HepG2 (cell line): ENCODE data around the gene KIF22. TPM values are rescaled to one million over a fixed set of nuclear protein-coding genes. Genes with fewer than 3 reads are reported as not detected.

Experiments
- ATAC-seq: fragments of 200-7000 bp; cut with Tn5 transposase; 3 replicates; pipeline ENCODE4 v1.9.1; 2020; ENCODE audit warnings: mild to moderate bottlenecking, moderate library complexity
- BruUV-seq: library from RNA; stranded (reverse); fragments of 400-500 nt; replicated peaks from 2 replicates; lab custom pipeline; 2021; lab: Mats Ljungman, UMichigan
- CTCF ChIA-PET: fragments of 300-600 bp; formaldehyde crosslinking; extraction: SDS; loops from one replicate; lab custom pipeline; 2021; ENCODE audit warnings: low total read pairs, inconsistent platforms, low intra/inter-chr PET ratio; lab: Yijun Ruan, JAX
- POLR2A ChIA-PET: fragments of 350-600 bp; sonication (Branson Sonifier 250); formaldehyde crosslinking; loops from one replicate; lab custom pipeline; 2020; ENCODE audit warnings: antibody characterized with exemption, inconsistent platforms; lab: Yijun Ruan, JAX
- DNase-seq: peaks from one replicate; pipeline ENCODE4 v3.0.0-alpha.2; 2015; ENCODE audit warnings: low spot score
- FAIRE-seq: peaks from 3 replicates; lab custom pipeline; 2011; peaks lifted over from hg19 to GRCh38; lab: Jason Lieb, UNC
- H2AFZ ChIP-seq: one replicate; pipeline ENCODE4 v1.6.1; 2011; ENCODE audit warnings: low read length, inconsistent platforms
- H3K27ac ChIP-seq: fragments of 300-600 bp; 3 replicates; pipeline ENCODE4 v1.8.0; 2011; ENCODE audit warnings: mixed run types, mild to moderate bottlenecking, mixed read lengths, low read length, inconsistent platforms; ENCODE audit not compliant: insufficient read depth; ENCODE audit errors: extremely low read length
- H3K27me3 ChIP-seq, 2 experiments: fragments of 200-600 bp in 1 of 2; 2 replicates in 1 of 2; 3 replicates in 1 of 2; pipeline versions ENCODE4 v1.6.0 to v1.8.0; 2011; ENCODE audit warnings: low read length in 2 of 2, mild to moderate bottlenecking in 2 of 2, moderate library complexity in 2 of 2, inconsistent platforms in 1 of 2; ENCODE audit not compliant: insufficient read depth in 2 of 2, control insufficient read depth in 1 of 2
- H3K36me3 ChIP-seq, 2 experiments: fragments of 200-600 bp in 1 of 2; replicated peaks in 1 of 2; 2 replicates in 1 of 2; 3 replicates in 1 of 2; pipeline versions ENCODE4 v1.5.1 to v1.8.0; 2011; ENCODE audit warnings: low read length in 2 of 2, inconsistent platforms in 1 of 2; ENCODE audit not compliant: insufficient read depth in 2 of 2, control insufficient read depth in 1 of 2
- H3K4me1 ChIP-seq: 2 replicates; pipeline ENCODE4 v1.5.1; 2012; ENCODE audit warnings: low read length, inconsistent platforms; ENCODE audit not compliant: insufficient read depth
- H3K4me2 ChIP-seq: 2 replicates; pipeline ENCODE4 v1.6.0; 2011; ENCODE audit warnings: low read depth, low read length, inconsistent platforms
- H3K4me3 ChIP-seq, 3 experiments: fragments of 200-600 bp in 1 of 3; sonication (generic), shearing (Covaris generic) in 1 of 3; replicated peaks in 1 of 3; 2 replicates each; pipeline ENCODE4 v1.5.1; 2011 to 2016; ENCODE audit warnings: low read length in 3 of 3, inconsistent platforms in 2 of 3, low read depth in 2 of 3, mild to moderate bottlenecking in 2 of 3, control low read depth in 1 of 3, mixed read lengths in 1 of 3; ENCODE audit not compliant: insufficient read depth in 1 of 3
- H3K79me2 ChIP-seq: one replicate; pipeline ENCODE4 v1.6.1; 2011; ENCODE audit warnings: low read length, inconsistent platforms; ENCODE audit not compliant: insufficient read depth
- H3K9ac ChIP-seq: 2 replicates; pipeline ENCODE4 v1.6.0; 2011; ENCODE audit warnings: mild to moderate bottlenecking, low read depth, low read length, inconsistent platforms; ENCODE audit not compliant: insufficient read depth
- H3K9me3 ChIP-seq: 2 replicates; pipeline ENCODE4 v1.5.1; 2012; ENCODE audit warnings: mild to moderate bottlenecking, low read length
- H4K20me1 ChIP-seq: 2 replicates; pipeline ENCODE4 v1.6.0; 2011; ENCODE audit warnings: inconsistent platforms, mild to moderate bottlenecking, low read length, moderate library complexity; ENCODE audit not compliant: insufficient read depth
- KDM6A ChIP-seq: IDR thresholded peaks from 2 replicates; pipeline ENCODE4 v1.6.1; 2016; ENCODE audit warnings: low read depth
- MAZ ChIP-seq, 2 experiments: sonication (generic) in 1 of 2; formaldehyde crosslinking in 1 of 2; IDR thresholded peaks; 2 replicates each; pipeline versions ENCODE4 v1.5.0 to v1.6.1; 2012 to 2020; ENCODE audit warnings: low read depth in 2 of 2, mild to moderate bottlenecking in 2 of 2, borderline replicate concordance in 1 of 2, improper control_type of control experiment in 1 of 2, low read length in 1 of 2, missing genetic modification reagents in 1 of 2, moderate library complexity in 1 of 2
- MXI1 ChIP-seq: IDR thresholded peaks from 3 replicates; pipeline ENCODE4 v1.6.1; 2012; ENCODE audit warnings: low read depth, low read length, inconsistent platforms, borderline replicate concordance
- ZNF850 ChIP-seq: sonication (generic); formaldehyde crosslinking; conservative IDR thresholded peaks from 2 replicates; pipeline ENCODE4 v1.9.0; 2021; ENCODE audit warnings: mild to moderate bottlenecking, missing genetic modification reagents
- WGBS: methylation state at CpG from one replicate; pipeline ENCODE4 v1.1.6; 2017; ENCODE audit warnings: low lambda C conversion rate; 5-methylcytosine and 5-hydroxymethylcytosine counted together
- in situ Hi-C: cut with HindIII; loops from 2 replicates; pipeline ENCODE4 v1.10.0; 2017; ENCODE audit warnings: low pct_unique_long_range_greater_than_20kb; ENCODE audit not compliant: extremely low pct_ligation_motif_present
- intact Hi-C: fragments of 100-400 bp; cut with micrococcal nuclease; formaldehyde crosslinking; loops from one replicate; pipeline ENCODE4 v1.10.0; 2022; ENCODE audit not compliant: unreplicated experiment
- polyA plus RNA-seq, 8 experiments: library from polyadenylated mRNA; depleted of rRNA in 3 of 8; stranded (reverse) in 7 of 8; unstranded in 1 of 8; fragments of >200 nt; fragmentation: Illumina TruSeq in 4 of 8; extraction: Trizol in 4 of 8; gene quantifications; 2 replicates each; pipeline versions ENCODE4 v1.2.1 to v1.2.3, GENCODE V29; 2011 to 2016; ENCODE audit warnings: low read depth in 4 of 8, missing spikeins in 1 of 8, mixed read lengths in 1 of 8; ENCODE audit not compliant: insufficient read depth in 1 of 8
- total RNA-seq, 5 experiments: library from RNA; depleted of rRNA; stranded (reverse); fragments of >200 nt; fragmentation: Illumina TruSeq; extraction: Trizol; gene quantifications; 2 replicates each; pipeline ENCODE4 v1.2.3, GENCODE V29; 2016; ENCODE audit warnings: low read depth in 1 of 5

KIF22 gene
- total and polyA plus RNA-seq, 2 of the 13 experiments (the other 11 are each of a cell fraction or from before 2014, with no cell fraction given) = 95.8 to 118 TPM

GRCh38 chr16:29806099-29806579 lies 15.6 kb downstream of the KIF22 start, which contains the start of gene MAZ:
Gene MAZ (plus strand): TSS chr16:29806529. CDS start chr16:29806702, 173 bp downstream.
- ATAC-seq (peak; percentile 2; the same call in 2 of the 3 replicates), DNase-seq (no peak), FAIRE-seq (no peak)
- H3K4me1 ChIP-seq = peaks cover 55% of the 10 kb centered on the region
- peaks cover 23% of the 10 kb centered on the region; the same call in 1 of the 2 replicates for H4K20me1 ChIP-seq
- WGBS = 3% methylated on average over 17 of the region's 67 CpGs
- H3K9ac ChIP-seq = peak within 1 kb of the TSS; percentile 88
- H3K79me2 ChIP-seq = peaks cover 22% of the 10 kb centered on the region
- BruUV-seq = no TSS peak
- intact Hi-C loops = no loop called here
- in situ Hi-C loops = loop anchor here (25.0 kb wide), 1 partner anchor 856 kb away; the partner anchor contains the start of genes FBRS and PRR14
- no peaks in the 10 kb centered on the region for H3K9me3 ChIP-seq
- H3K4me2 ChIP-seq = peak within 1 kb of the TSS; percentile 95
- H2AFZ ChIP-seq = no peak within 1 kb of the TSS
- no peaks in the 10 kb centered on the region for H3K27me3 ChIP-seq
- ChIA-PET CTCF (no interaction called here), POLR2A (interaction anchor here (0.6 to 3.7 kb wide), 13 partner anchors 11 to 260 kb away, joined by 3 to 80 read pairs (median 4); partner anchors contain the start of genes ALDOA, ASPHD1, KIF22 and PAGR1)
- H3K4me3 ChIP-seq = peak within 1 kb of the TSS; percentile 77 to 85 (median 77)
- peaks cover 13 to 53% of the 10 kb centered on the region in 2 experiments for H3K36me3 ChIP-seq
- peak within 1 kb of the TSS; percentile 90 for H3K27ac ChIP-seq
- TF ChIP-seq KDM6A (CRISPR knock-in tag) (no peak), MAZ (IDR thresholded peaks at IDR 0.05; ENCODE audit: borderline replicate concordance, low read depth, low read length) (peak; percentile 21; the same call in 1 of the 2 replicates), MAZ (CRISPR knock-in tag; IDR thresholded peaks at IDR 0.05; ENCODE audit: low read depth) (no peak), MXI1 (peak; percentile 19; the same call in 1 of the 3 replicates), ZNF850 (0 out of 2 replicates have a peak, but pooled peaks have one; percentile 1)
